A549 (cell line): Measurements from ENCODE around the gene TFDP1. TPM values are rescaled to one million over a fixed set of nuclear protein-coding genes. Genes with fewer than 3 reads are reported as not detected.

ENCODE experiments used
- ATAC-seq, 2 experiments: fragments of 200-7000 bp in 1 of 2; fragments of >200 bp in 1 of 2; cut with Nextera tagmentation in 1 of 2; cut with Tn5 transposase in 1 of 2; 3 replicates each; pipeline versions ENCODE4 v1.8.0 to v1.9.1; 2018 to 2020; ENCODE audit warnings: mild to moderate bottlenecking in 1 of 2, moderate library complexity in 1 of 2
- CTCF ChIA-PET: fragments of 300-600 bp; sonication (Branson Sonifier 250); formaldehyde crosslinking; extraction: SDS; loops from one replicate; lab custom pipeline; 2021; ENCODE audit warnings: antibody characterized with exemption, inconsistent platforms; lab: Yijun Ruan, JAX
- POLR2A ChIA-PET: fragments of 350-600 bp; formaldehyde crosslinking; extraction: SDS; loops from one replicate; lab custom pipeline; 2021; ENCODE audit warnings: antibody characterized with exemption, inconsistent platforms; lab: Yijun Ruan, JAX
- DNase-seq, 2 experiments: peaks; one replicate each; pipeline versions ENCODE4 v3.0.0 to v3.0.0-alpha.2; 2011 to 2016; ENCODE audit warnings: low read depth in 1 of 2, low spot score in 1 of 2
- FAIRE-seq: peaks from 2 replicates; lab custom pipeline; 2011; peaks lifted over from hg19 to GRCh38; lab: Jason Lieb, UNC
- H3K27ac ChIP-seq, 2 experiments: fragments of >200 bp; sonication (Bioruptor Twin); formaldehyde crosslinking; 3 replicates each; pipeline ENCODE4 v1.5.1; 2016 to 2017
- H3K4me1 ChIP-seq: fragments of >200 bp; sonication (Bioruptor Twin); formaldehyde crosslinking; 3 replicates; pipeline ENCODE4 v1.6.1; 2016
- H3K4me2 ChIP-seq: fragments of >200 bp; sonication (Bioruptor Twin); formaldehyde crosslinking; 3 replicates; pipeline ENCODE4 v1.6.1; 2016
- H3K4me3 ChIP-seq: fragments of >200 bp; sonication (Bioruptor Twin); formaldehyde crosslinking; 3 replicates; pipeline ENCODE4 v1.5.1; 2016
- H3K9me3 ChIP-seq: fragments of >200 bp; sonication (Bioruptor Twin); formaldehyde crosslinking; 3 replicates; pipeline ENCODE4 v1.6.1; 2016
- CBX8 ChIP-seq: fragments of 200-600 bp; sonication (generic); IDR thresholded peaks from 2 replicates; pipeline ENCODE4 v1.6.1; 2016
- CEBPB ChIP-seq, 2 experiments: fragments of >200 bp in 1 of 2; sonication (Bioruptor Twin) in 1 of 2; formaldehyde crosslinking in 1 of 2; IDR thresholded peaks; 2 replicates each; pipeline ENCODE4 v1.6.1; 2012 to 2016
- CHD2 ChIP-seq: fragments of 150-350 bp; IDR thresholded peaks from 2 replicates; pipeline ENCODE4 v1.6.1; 2014; ENCODE audit warnings: low read length; ENCODE audit not compliant: partially characterized antibody
- CHD4 ChIP-seq: fragments of 200-600 bp; sonication (generic); IDR thresholded peaks from 2 replicates; pipeline ENCODE4 v1.6.1; 2016; ENCODE audit warnings: antibody characterized with exemption, mild to moderate bottlenecking, borderline replicate concordance
- ESRRA ChIP-seq: fragments of 150-350 bp; IDR thresholded peaks from 2 replicates; pipeline ENCODE4 v1.6.1; 2014; ENCODE audit warnings: mild to moderate bottlenecking, low read length, borderline replicate concordance
- HOXB5 ChIP-seq: fragments of 250-450 bp; sonication (Bioruptor Pico); IDR thresholded peaks from 2 replicates; pipeline ENCODE4 v1.5.0; 2020; ENCODE audit warnings: mild to moderate bottlenecking, moderate library complexity
- JUNB ChIP-seq: fragments of >200 bp; sonication (Bioruptor Twin); formaldehyde crosslinking; IDR thresholded peaks from 2 replicates; pipeline ENCODE4 v1.6.1; 2016
- KDM5A ChIP-seq: fragments of 200-600 bp; sonication (generic); IDR thresholded peaks from 2 replicates; pipeline ENCODE4 v1.6.1; 2016; ENCODE audit warnings: antibody characterized with exemption, mild to moderate bottlenecking
- MYC ChIP-seq: IDR thresholded peaks from 2 replicates; pipeline ENCODE4 v1.6.1; 2012; ENCODE audit warnings: mild to moderate bottlenecking, inconsistent platforms, low read length, improper control_type of control experiment, borderline replicate concordance
- NFE2L2 ChIP-seq: fragments of 150-350 bp; conservative IDR thresholded peaks from 2 replicates; pipeline ENCODE4 v1.6.1; 2014; ENCODE audit warnings: low read length
- NPAS2 ChIP-seq: fragments of 250-450 bp; sonication (Bioruptor Pico); IDR thresholded peaks from 2 replicates; pipeline ENCODE4 v1.8.0; 2022; ENCODE audit warnings: mild to moderate bottlenecking, moderate library complexity, borderline replicate concordance
- PHF8 ChIP-seq: fragments of 200-600 bp; sonication (generic); IDR thresholded peaks from 2 replicates; pipeline ENCODE4 v1.6.1; 2016; ENCODE audit warnings: low read depth, mild to moderate bottlenecking, antibody characterized with exemption, moderate library complexity, borderline replicate concordance
- POLR2A ChIP-seq: IDR thresholded peaks from 2 replicates; pipeline ENCODE4 v1.6.1; 2012; ENCODE audit warnings: mild to moderate bottlenecking, low read length
- POLR2AphosphoS2 ChIP-seq: conservative IDR thresholded peaks from 2 replicates; pipeline ENCODE4 v1.6.1; 2012; ENCODE audit warnings: low read length, improper control_type of control experiment, inconsistent platforms
- RARB ChIP-seq: fragments of 250-450 bp; sonication (Bioruptor Pico); IDR thresholded peaks from 2 replicates; pipeline ENCODE4 v1.8.0; 2021; ENCODE audit warnings: mild to moderate bottlenecking, moderate library complexity
- RCOR1 ChIP-seq: fragments of 150-350 bp; IDR thresholded peaks from 2 replicates; pipeline ENCODE4 v1.6.1; 2014; ENCODE audit warnings: antibody characterized with exemption, low read length, low read depth
- RFX5 ChIP-seq: fragments of 450-650 bp; IDR thresholded peaks from 2 replicates; pipeline ENCODE4 v1.7.1; 2014; ENCODE audit warnings: antibody characterized with exemption, mild to moderate bottlenecking, moderate library complexity
- SMC3 ChIP-seq: fragments of >200 bp; sonication (Bioruptor Twin); formaldehyde crosslinking; IDR thresholded peaks from 3 replicates; pipeline ENCODE4 v1.6.1; 2018; ENCODE audit warnings: inconsistent platforms
- SREBF2 ChIP-seq: fragments of 450-650 bp; IDR thresholded peaks from 2 replicates; pipeline ENCODE4 v1.6.1; 2014; ENCODE audit warnings: mild to moderate bottlenecking, moderate library complexity
- ZNF302 ChIP-seq: fragments of 250-450 bp; sonication (Bioruptor Pico); IDR thresholded peaks from 2 replicates; pipeline ENCODE4 v1.9.0; 2021; ENCODE audit warnings: inconsistent platforms, mild to moderate bottlenecking, moderate library complexity
- WGBS: methylation state at CpG from one replicate; pipeline ENCODE4 v1.1.6; 2017; ENCODE audit errors: missing lambda C conversion rate; 5-methylcytosine and 5-hydroxymethylcytosine counted together
- polyA plus RNA-seq, 4 experiments: library from polyadenylated mRNA; depleted of rRNA in 3 of 4; stranded (reverse); fragments of >200 nt; fragmentation: RNase III in 1 of 4; extraction: RNeasy Plus Mini Kit Qiagen cat#74134 plus additional on column Dnase treatment in 1 of 4; gene quantifications; 2 replicates in 3 of 4; 3 replicates in 1 of 4; pipeline ENCODE4 v1.2.3, GENCODE V29; 2011 to 2017
- TF ChIP-seq, protein P1 (sequence below): fragments of 200-600 bp; sonication (generic); IDR thresholded peaks from 2 replicates; pipeline ENCODE4 v1.6.1; 2016; ENCODE audit warnings: antibody characterized with exemption, mild to moderate bottlenecking, moderate library complexity
- TF ChIP-seq, protein P2 (sequence below): fragments of >200 bp; sonication (Bioruptor Twin); formaldehyde crosslinking; IDR thresholded peaks from 3 replicates; pipeline ENCODE4 v1.5.1; 2016
- TF ChIP-seq, protein P3 (sequence below): fragments of 150-350 bp; IDR thresholded peaks from 2 replicates; pipeline ENCODE4 v1.6.1; 2014; ENCODE audit warnings: low read depth, mild to moderate bottlenecking, low read length

TFDP1 gene
- polyA plus RNA-seq, 2 of the 4 experiments (the other 2 are of a cell fraction), result 73.2 to 88.4 TPM

DNA sequence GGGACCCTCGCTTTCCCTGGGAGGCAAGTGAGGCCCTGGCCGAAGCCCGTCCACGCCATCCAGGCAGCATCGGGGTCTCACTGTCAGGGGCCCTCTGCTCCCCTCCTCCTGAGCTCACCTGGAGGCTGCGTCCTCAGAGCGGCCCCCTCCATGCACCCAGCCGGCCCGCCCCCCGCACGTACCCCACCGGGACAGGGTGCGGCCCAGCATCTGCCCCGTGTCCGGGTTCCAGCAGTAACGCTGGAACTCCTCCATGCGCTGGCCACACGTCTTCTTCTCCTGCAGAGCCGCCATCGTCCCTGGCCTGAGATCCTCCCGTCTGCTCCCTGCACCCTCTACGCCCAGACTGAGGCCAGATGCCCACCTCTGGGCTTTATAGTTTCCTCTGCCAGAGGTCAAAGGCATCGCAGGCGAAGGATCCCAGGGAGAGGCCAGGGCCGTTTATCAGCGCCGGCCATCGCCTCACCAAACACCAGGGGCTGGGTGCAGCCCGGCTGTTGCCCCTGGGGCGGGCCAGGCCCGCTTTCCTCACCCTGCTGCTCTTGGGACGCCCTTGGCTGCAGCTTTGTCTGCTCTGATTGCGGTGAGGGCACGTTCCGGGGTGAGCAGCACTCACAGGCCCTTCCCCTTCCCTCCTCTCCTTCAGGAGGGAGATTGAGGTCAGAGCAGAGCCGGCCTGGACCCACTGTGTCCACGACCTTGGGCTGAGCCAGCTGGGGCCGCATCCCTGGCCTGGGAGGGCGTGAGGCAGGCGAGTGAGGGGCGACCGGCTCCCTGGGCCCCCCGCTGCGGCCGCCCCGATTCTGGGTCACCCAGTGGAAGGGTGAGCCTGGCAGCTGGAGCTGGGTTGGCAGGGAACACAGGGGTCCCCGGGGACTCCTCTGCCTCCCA is 73.5 kb downstream of the TFDP1 start, which contains the start of gene ATP4B:
ATP4B (minus strand) TSS at position 348 of the 891 bp plus-strand sequence; CDS start at position 294, 54 bp downstream.
- H3K4me1 ChIP-seq, result no peaks in the 10 kb centered on the region
- ATAC-seq (no peak; a peak in 1 of 6 replicates), FAIRE-seq (no peak), DNase-seq (no peak)
- 76% methylated on average over 14 of the region's 47 CpGs for WGBS
- POLR2A ChIA-PET, result no interaction called here
- TF ChIP-seq RFX5, result no peak
- TF ChIP-seq POLR2A, result no peak
- TF ChIP-seq NFE2L2, result no peak
- TF ChIP-seq JUNB, result no peak
- TF ChIP-seq CHD4, result no peak
- TF ChIP-seq SREBF2, result no peak
- no peak for TF ChIP-seq KDM5A
- TF ChIP-seq, protein P1, sequence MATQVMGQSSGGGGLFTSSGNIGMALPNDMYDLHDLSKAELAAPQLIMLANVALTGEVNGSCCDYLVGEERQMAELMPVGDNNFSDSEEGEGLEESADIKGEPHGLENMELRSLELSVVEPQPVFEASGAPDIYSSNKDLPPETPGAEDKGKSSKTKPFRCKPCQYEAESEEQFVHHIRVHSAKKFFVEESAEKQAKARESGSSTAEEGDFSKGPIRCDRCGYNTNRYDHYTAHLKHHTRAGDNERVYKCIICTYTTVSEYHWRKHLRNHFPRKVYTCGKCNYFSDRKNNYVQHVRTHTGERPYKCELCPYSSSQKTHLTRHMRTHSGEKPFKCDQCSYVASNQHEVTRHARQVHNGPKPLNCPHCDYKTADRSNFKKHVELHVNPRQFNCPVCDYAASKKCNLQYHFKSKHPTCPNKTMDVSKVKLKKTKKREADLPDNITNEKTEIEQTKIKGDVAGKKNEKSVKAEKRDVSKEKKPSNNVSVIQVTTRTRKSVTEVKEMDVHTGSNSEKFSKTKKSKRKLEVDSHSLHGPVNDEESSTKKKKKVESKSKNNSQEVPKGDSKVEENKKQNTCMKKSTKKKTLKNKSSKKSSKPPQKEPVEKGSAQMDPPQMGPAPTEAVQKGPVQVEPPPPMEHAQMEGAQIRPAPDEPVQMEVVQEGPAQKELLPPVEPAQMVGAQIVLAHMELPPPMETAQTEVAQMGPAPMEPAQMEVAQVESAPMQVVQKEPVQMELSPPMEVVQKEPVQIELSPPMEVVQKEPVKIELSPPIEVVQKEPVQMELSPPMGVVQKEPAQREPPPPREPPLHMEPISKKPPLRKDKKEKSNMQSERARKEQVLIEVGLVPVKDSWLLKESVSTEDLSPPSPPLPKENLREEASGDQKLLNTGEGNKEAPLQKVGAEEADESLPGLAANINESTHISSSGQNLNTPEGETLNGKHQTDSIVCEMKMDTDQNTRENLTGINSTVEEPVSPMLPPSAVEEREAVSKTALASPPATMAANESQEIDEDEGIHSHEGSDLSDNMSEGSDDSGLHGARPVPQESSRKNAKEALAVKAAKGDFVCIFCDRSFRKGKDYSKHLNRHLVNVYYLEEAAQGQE, result no peak
- no peak for TF ChIP-seq ZNF302 (CRISPR knock-in tag)
- TF ChIP-seq HOXB5 (CRISPR knock-in tag), result no peak
- no peak for TF ChIP-seq RCOR1
- H3K27ac ChIP-seq, result no peak within 1 kb of the TSS
- no peak within 1 kb of the TSS for H3K4me3 ChIP-seq
- CTCF ChIA-PET, result no interaction called here
- peaks cover 8% of the 10 kb centered on the region for H3K9me3 ChIP-seq
- no peak within 1 kb of the TSS for H3K4me2 ChIP-seq

DNA sequence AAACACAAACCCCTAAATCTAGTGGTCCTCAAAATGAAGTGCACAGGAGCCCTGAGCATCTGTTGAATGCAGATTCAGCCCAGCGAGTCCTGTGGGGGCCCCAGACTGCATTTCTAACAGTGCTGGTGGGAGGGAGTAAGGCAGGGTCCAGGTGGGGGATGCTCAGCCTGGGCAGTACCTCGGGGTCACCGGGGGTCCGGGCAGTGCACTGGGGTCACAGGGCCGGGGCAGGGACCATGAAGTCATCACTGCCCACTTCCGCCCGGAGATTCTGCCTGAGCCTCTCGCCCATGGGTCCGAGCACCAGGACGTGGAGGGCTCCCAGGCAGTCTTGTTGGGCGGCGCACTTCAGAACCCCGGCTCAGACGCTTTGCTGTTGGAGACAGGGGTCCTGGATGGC is 74.3 kb downstream of the TFDP1 start:
- DNase-seq, result no peak
- TF ChIP-seq CEBPB (IDR thresholded peaks at IDR 0.05), result no peak
- TF ChIP-seq, protein P2, sequence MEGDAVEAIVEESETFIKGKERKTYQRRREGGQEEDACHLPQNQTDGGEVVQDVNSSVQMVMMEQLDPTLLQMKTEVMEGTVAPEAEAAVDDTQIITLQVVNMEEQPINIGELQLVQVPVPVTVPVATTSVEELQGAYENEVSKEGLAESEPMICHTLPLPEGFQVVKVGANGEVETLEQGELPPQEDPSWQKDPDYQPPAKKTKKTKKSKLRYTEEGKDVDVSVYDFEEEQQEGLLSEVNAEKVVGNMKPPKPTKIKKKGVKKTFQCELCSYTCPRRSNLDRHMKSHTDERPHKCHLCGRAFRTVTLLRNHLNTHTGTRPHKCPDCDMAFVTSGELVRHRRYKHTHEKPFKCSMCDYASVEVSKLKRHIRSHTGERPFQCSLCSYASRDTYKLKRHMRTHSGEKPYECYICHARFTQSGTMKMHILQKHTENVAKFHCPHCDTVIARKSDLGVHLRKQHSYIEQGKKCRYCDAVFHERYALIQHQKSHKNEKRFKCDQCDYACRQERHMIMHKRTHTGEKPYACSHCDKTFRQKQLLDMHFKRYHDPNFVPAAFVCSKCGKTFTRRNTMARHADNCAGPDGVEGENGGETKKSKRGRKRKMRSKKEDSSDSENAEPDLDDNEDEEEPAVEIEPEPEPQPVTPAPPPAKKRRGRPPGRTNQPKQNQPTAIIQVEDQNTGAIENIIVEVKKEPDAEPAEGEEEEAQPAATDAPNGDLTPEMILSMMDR, result no peak
- TF ChIP-seq NFE2L2, result no peak
- no peak for TF ChIP-seq NPAS2
- no peak for TF ChIP-seq MYC
- TF ChIP-seq SMC3, result no peak
- no peak for TF ChIP-seq RARB (CRISPR knock-in tag)
- no peak for TF ChIP-seq ESRRA
- TF ChIP-seq, protein P3, sequence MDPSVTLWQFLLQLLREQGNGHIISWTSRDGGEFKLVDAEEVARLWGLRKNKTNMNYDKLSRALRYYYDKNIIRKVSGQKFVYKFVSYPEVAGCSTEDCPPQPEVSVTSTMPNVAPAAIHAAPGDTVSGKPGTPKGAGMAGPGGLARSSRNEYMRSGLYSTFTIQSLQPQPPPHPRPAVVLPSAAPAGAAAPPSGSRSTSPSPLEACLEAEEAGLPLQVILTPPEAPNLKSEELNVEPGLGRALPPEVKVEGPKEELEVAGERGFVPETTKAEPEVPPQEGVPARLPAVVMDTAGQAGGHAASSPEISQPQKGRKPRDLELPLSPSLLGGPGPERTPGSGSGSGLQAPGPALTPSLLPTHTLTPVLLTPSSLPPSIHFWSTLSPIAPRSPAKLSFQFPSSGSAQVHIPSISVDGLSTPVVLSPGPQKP, result no peak
- no peak for TF ChIP-seq POLR2AphosphoS2
- TF ChIP-seq HOXB5 (CRISPR knock-in tag), result no peak
- TF ChIP-seq CHD4, result no peak
- no peak for TF ChIP-seq CHD2
- TF ChIP-seq CBX8, result no peak
- TF ChIP-seq PHF8, result no peak
- no peak for TF ChIP-seq RCOR1
- Histone ChIP-seq H3K4me1 (no peaks in the 10 kb centered on the region), H3K4me3 (no peak overlapping the region), H3K9me3 (peaks cover 8% of the 10 kb centered on the region), H3K4me2 (no peak overlapping the region), H3K27ac (no peak overlapping the region)
- no peak for FAIRE-seq
- POLR2A ChIA-PET, result no interaction called here
- ATAC-seq, result no peak
- 68% methylated on average over 9 of the region's 14 CpGs for WGBS
- CTCF ChIA-PET, result no interaction called here
